HL-60/S4 treated with retinoic acid at 250 ng/mL for 4 days and 3 days (cell line): ENCODE results near the gene KICS2.
"Not testable (repeated sequence)": the region's sequence is repeated elsewhere in the genome, so short reads cannot be mapped to it uniquely, and the experiment has no call there.

Source experiments
- in situ Hi-C: fragments of 300-500 bp; cut with MboI; formaldehyde crosslinking; loops from 2 replicates; pipeline ENCODE4 v1.7.0; 2022; ENCODE audit warnings: low sequenced_read_pairs

KICS2 gene

DNA sequence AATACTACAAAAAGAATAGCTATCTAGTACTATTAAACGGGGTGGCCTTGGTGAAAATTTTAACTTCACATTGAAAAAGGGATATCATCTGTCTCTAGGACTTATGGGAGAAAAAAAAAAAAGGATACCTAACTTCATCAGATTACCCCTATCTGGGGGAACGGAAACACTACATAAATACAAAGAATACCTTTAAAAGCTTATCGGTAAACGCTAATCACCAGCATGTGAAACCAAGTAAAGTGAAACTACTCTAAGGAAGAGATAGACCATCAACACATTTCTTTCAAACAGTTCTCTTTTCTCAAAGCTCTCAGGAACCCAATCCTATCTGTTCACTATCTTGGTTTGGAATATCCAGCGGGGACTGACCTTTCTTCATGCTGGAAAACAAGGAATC lies 3.5 kb downstream of the KICS2 start:
- in situ Hi-C loops, result no loop called here

DNA sequence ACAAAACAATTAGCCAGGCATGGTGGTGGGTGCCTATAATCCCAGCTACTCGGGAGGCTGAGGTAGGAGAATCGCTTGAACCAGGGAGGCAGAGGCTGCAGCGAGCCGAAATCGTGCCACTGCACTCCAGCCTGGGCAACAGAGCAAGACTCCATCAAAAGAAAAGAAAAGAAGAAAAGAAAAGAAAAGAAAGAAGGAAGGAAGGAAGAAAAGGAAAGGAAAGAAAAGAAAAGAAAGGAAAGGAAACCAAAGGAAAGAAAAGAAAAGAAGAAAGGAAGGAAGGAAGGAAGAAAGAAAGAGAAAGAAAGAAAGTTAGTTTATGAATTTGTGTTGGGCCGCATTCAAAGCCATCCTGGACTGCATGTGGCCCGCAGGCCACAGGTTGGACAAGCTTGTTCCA lies 4.5 kb downstream of the KICS2 start:
- in situ Hi-C loops, result not testable (repeated sequence)

DNA sequence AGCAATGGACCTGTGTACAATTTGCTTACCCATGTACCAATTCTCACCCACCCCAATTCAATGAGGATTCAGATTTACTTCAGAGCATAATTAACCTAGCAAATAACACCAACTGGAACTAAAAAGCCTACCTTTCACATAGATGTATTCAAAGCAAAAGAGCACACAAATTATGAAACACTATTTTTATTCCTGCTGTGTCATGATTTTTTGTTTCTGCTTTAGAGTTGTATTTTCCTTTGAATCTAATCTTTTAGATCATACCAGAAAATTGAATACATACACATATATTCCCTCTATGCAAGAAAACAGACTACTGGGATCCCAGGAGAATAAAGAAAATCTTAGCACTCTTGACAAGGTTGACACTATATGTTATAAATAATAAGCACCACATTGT lies 5.9 kb downstream of the KICS2 start:
- in situ Hi-C loops, result no loop called here

DNA sequence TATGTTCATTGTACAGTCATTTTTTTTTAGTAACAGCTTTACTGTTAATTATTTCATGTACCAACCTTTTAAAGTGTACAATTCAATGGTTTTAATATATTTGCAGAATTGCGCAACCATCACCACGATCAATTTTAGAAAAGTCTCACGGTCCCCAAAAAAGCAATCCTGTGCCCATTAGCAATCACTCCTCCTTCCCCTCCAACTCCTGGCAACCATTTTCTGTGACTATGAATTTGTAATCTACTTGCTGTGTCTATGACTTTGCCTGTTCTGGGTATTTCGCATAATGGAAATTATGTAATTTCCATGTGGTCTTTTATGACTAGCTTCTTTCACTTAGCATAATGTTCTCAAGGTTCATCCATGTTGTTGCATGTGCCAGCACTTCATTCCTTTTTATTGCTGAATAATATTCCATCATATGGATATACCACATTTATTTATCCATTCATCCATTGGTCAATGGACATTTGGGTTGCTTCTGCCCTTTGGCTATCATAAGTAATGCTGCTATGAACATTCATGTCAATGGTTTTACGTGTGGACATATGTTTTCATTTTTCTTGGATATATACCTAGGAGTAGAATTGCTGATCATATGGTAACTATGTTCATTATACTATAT lies 9.9 kb downstream of the KICS2 start:
- in situ Hi-C loops, result no loop called here

DNA sequence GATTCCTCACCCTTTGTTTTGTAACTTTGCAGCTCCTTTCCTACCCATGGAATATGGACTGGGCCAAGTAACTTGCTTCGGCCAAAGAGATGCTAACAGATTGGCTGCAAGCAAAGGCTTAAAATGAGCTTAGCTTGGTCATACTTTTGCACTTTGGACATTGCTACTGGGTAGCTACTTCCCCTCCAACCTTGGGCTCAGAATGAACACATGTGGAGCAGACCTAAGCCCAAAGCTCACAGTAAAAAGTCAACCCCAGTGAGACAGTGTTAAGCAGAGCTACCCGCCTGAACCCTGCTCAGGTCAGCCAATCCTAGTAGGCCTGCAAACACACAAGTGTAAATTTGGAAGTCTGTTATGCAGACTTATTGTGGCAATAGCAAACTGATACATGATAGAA lies 14.6 kb downstream of the KICS2 start:
- in situ Hi-C loops, result no loop called here

DNA sequence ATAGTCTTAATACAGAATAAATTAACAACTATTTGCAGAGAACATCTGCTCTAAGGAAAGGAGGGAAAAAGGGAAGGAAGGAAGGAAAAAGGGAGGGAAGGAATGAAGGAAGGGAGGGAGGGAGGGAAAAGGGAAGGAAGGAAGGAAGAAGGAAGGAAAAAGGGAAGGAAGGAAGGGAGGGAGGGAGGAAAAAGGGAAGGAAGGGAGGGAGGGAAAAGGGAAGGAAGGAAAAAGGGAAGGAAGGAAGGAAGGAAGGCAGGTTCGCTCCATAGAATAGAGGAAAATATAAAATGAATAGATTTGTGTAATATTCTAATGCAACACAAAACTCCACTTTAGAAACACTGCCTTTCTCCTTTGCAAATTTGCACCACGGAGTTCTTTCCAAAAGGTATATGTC lies 16.6 kb downstream of the KICS2 start:
- in situ Hi-C loops, result no loop called here

DNA sequence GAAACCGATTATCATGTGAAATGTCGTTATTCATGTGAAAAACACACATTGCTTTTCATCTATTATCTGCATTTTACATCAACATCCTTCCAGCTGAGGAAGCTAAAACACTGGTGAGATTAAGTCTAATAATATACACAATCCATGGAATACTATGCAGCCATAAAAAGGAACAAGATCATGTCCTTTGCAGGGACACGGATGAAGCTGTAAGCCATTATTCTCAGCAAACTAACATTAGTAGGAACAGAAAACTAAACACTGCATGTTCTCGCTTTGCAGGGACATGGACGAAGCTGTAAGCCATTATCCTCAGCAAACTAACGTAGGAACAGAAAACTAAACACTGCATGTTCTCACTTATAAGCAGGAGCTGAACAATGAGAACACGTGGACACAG lies 18.3 kb downstream of the KICS2 start:
- in situ Hi-C loops, result no loop called here

DNA sequence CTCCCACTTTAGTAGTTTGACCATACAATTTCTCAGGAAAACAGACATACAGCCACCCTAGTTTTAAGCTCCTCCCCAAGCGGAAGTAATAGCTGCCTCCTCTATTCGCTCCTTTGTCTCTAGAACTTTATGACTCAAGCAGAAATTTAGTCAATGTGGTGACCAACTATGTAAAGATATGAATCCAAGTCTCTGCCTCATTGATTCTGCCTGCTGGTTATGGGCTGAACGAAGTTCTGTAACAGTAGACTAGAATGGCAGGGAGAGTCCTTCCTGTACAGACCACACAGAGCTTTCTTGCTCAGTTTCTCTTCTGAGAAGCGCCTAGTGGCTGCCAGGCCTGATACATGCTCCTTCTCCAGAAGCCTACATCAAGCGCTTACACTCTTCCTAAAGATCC lies 19.1 kb downstream of the KICS2 start:
- in situ Hi-C loops, result no loop called here

DNA sequence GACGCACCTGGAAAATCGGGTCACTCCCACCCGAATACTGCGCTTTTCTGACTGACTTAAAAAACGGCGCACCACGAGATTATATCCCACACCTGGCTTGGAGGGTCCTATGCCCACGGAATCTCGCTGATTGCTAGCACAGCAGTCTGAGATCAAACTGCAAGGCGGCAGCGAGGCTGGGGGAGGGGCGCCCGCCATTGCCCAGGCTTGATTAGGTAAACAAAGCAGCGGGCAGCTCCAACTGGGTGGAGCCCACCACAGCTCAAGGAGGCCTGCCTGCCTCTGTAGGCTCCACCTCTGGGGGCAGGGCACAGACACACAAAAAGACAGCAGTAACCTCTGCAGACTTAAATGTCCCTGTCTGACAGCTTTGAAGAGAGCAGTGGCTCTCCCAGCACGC lies 26.3 kb downstream of the KICS2 start:
- in situ Hi-C loops, result not testable (repeated sequence)

DNA sequence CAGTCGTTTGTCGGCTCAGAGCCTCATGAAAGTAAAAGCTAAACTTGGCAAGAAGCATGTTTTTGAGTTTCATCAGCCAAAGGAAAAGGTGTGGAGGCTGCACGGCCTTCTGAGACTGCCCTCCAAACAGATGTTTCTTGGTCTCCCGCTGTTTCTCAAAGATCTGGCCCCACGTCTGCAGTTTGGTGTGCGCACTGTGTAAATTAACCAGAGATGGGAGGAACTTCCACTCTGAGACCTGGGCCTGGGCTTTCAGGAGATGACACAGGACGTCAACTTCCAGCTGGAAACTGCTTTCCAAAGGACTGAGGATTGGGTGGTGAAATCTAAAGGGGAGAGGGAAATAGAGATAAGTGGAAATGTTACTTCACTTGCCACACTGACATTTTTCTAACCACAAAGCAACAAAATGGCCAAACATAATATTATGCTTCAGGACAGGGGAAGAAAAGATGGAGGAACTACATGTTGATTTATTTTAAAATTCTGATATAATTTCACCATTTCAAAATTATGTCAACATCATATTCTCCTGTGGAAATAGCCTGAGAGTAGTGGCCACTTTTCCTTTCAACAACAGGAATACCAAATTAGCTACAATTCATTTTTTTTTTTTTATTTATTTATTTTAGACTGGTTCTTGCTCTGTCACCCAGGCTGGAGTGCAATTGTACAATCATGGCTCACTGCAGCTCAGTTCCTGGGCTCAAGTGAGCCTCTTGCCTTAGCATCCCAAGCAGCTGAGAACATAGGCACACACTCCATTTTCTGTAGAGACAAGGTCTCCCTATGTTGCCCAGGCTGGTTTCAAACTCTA lies 27.6 kb downstream of the KICS2 start:
- in situ Hi-C loops, result no loop called here

DNA sequence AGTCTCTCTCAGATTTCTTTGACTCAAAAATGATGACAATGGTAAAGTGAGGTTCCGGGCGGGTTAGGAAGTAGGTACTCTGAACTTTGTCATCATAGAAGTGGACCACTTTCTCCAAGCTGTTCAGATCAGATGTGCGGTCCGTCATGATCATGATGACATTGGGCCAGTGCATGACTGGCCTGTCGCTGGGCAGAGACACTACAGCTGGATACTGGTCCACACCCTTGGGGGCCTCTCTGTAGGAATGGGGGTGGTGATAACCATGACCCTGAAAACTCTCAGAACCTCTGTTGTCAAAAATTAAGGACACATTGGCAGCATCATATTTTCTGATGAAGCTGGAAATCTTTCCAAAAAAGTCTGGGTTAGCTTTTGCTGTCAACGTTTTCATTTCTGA lies 28.2 kb downstream of the KICS2 start:
- in situ Hi-C loops, result no loop called here

DNA sequence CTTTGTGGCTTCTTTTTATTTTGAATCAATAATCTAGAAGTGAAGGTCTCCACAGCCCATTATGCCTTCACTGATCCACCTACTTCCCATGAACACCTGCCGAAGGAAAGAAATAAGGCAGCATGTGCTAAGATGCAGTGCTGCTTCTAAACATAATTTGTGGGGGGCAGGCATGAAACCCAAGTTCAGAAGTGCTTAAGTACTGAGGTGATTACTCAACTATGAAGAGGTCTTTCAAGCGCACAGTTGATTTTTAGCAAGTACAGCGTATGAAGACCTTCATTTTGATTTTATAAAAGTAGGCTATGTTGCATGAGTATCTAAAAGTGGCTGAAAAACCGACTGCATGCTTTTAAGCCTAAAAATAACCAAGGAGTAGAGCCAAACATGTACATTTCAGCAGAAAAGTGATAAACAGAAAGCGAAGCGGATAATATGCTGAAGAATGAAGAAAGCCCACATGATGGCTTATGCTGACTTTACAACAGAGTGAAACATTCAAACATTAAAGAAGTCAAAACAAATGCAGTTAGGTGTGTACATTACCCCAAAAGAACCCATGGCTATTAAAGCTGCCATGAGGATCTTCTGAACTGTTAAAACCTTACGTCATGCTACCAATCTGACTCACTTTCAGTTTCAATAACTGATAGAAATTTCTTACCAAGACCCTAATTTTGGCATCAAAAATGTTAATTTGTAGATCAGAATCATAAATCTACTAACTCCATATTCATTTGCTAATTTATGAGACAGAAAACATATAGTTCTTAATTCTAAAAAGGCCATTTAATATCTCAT lies 29.3 kb downstream of the KICS2 start:
- in situ Hi-C loops, result no loop called here

DNA sequence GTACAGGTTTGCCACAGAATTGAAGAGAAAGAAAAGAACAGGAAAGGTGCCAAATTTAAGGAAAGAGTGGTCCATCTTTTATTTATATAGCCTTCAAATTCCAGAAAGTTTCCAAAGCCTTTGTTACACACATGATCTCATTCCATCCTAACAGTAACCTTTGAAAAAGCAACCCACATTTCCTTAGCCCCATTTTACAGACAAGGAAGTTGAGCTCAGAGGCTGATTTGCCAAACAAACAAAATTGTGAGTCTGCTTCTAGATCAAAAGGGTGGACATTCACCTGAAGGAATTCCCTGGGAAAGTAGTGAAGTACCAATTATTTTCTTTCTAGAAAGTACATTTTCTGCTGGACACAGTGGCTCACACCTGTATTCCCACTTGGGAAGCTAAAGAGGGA lies 32.0 kb downstream of the KICS2 start:
- in situ Hi-C loops, result no loop called here

DNA sequence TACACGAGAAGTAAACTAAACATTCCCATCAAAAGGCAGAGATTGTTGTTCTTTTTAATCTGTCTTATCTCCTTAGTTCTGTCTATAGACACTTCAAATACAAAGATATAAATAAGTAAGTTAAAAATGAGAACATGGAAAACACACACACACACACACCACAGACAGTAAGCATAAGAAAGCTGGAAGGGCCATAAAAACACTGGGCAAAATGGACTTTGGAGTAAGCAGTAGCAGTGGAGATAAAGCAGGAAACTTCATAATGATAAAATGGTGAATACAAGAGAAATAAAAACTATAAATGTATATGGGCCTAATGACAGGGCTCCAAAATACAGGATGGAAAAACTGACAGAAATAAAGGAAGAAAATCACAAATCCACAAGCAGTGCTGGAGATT lies 32.6 kb downstream of the KICS2 start:
- in situ Hi-C loops, result no loop called here

DNA sequence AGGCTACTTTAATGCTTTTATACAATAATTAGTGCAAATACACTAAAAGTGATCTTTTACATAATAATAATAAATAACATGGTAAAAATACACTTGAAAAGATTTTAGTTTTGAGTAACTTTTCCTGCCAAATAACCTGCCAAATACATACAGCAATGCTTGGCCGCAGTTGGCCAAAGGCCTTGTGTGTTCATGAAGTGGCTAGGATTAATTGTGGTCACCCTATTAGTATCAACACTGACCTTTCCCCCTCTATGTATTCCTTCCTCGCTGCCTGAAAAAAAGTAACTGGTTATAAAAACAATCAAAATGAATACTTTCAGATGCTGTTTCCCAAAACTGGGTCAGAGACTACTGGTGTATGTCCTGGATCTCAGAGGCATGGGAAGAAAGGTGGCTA lies 34.3 kb downstream of the KICS2 start:
- in situ Hi-C loops, result no loop called here

DNA sequence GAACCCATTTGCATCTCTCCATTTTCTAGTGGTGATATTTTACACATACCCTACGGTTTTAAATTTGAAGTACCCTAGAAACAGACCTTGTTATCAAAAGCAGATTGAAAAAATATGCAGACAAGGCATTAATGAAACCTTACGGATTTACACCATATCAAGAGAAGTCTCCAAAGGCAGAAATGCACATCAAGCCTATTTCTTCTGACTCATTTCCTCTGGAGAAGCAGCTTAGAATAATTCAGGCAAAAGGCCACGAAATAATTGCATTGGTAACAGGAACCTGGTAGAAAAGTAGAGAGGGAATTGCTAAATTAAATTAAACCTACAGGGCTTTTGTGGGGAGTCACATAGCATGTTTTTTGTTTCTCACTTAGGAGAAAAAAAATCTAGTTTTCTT lies 34.7 kb downstream of the KICS2 start:
- in situ Hi-C loops, result no loop called here

DNA sequence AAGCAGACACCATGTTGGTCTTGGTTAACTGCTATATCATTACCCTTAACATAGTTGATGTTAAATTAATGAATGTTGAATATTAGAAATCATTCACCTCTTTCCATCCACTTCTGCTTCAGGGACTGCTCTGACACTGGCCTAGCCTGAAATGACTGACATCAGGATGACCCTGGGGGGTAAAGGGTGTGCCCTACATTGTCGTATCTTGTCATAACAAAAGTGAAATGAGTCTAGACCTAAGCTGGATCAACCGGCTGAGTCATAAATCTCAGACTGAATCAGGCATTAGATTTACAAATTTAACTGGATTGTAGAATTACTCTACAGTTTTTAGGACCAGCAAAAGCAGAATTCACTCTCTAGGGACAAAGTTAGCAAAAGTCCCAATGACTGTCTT lies 35.3 kb downstream of the KICS2 start:
- in situ Hi-C loops, result no loop called here

DNA sequence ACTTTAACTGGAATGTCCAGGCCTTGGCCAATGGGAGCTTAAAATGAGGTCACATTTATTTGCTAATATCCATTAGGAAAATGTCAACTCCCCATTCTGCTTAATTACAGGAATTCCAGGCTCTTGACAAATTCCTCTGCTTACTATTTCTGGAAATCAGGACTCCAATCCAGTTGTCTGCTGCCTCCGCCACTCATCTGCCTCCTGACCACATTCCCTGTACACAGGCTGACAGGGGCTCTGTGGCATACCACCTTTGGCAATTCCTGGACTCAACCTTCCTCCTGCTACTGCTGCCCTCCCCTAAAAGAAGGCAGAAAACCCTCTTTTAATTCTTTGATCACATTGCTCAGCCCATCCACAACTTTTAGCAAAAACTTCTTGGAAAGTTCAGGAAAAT lies 37.9 kb downstream of the KICS2 start:
- in situ Hi-C loops, result no loop called here

DNA sequence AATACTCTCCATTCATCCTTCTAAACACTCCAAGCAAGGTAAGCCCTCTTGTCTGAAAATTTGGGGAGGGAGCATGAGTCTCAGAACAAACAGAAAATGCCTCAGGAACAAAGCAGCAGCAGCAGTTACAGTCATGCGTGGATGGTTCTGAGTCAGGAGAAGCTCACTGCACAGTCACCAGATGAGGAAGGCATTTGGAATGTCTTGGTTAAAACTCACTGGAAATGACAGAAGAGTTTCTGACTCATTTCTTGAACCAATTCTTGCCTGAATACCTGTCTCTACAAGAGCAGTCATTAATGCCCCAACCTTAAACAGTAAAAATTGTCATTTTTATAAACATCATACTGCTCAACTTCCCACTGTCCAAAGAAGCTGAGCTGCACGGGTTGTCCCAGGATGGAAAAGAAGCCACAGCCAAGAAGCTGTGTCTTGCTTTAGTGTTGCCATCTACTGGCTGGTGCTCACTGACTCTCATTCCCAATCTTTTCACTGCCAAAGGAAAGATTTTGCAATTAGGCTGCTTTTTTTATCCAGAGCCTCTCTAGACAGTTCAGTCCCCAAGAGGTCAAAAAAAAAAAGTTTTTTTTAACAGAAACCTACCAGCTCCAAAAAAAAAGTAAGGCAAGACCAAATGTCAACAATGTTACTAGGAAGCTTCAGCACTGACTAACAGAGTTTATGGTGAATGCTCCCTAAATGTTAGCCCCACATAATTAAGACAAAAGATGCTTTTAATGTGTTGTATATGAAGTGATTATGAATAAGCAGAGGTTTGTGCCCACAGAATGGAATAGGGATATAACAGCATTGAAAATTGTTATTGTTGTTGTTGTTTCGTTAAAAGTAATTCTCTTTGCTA lies 40.4 kb downstream of the KICS2 start:
- in situ Hi-C loops, result no loop called here

DNA sequence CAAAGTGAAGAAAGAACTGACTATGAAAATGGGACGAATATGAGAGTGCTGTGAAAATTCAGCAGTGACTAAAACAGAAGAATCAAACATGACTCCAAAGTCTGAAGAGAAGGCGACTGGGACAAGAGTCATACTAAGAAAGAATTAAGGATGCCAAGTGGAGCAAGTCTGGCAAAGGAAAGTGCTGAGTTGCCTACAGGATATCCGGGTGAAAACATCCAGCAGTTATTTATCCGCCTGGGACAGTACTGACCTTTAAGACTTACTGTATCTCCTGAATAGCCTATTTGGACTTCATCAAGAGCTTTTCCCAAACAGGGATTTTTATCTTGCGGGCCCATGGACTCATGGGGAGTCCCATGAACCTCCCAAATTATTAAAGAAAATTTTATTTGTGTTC lies 41.1 kb downstream of the KICS2 start:
- in situ Hi-C loops, result no loop called here

DNA sequence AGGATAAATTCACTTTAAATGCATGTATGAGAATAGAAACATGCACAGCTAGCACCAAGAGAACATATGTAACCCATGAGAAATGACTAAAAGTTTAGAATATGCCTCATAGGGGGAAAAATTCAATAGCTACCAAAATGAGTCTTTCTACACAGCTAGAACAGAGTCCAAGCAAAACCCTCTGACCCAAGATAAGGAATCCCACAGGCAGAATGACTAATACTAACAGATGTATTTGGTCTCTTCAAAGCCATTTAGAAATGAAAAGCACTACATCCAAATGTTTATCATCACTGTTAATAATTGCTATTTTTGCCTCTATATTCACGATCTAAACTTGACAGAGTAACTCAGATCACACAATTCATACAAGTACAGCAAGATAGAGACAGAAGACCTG lies 44.0 kb downstream of the KICS2 start:
- in situ Hi-C loops, result no loop called here
